ENCODE data around the gene AUTS2. TPM values are rescaled to one million over a fixed set of nuclear protein-coding genes. Genes with fewer than 3 reads are reported as not detected.

The AUTS2 gene
- total RNA-seq, 4 donors from 2014 or later = 14.9 to 27.2 (median 17.5) TPM

GRCh38 chr7:69992938-69993337, 394.7 kb downstream of the AUTS2 start:
- intact Hi-C loops (cut with DNase I) = no loop called here
- Histone ChIP-seq H3K4me1 (peaks cover 9 to 11% of the 10 kb centered on the region in 2 donors), H3K9me3 (no peaks in the 10 kb centered on the region), H3K4me3 (replicated peaks in 1 of 3) (no peak overlapping the region), H3K36me3 (no peaks in the 10 kb centered on the region), H3K27me3 (no peaks in the 10 kb centered on the region), H3K27ac (no peak overlapping the region)
- WGBS, 2 donors = 88 to 92% methylated on average over 4 of the region's 4 CpGs
- no peak for DNase-seq
- TF ChIP-seq POLR2A (IDR thresholded peaks at IDR 0.05) = no peak
- TF ChIP-seq CTCF (IDR thresholded peaks at IDR 0.05) = no peak

- H3K27ac ChIP-seq = no peak overlapping the region
- DNase-seq = no peak
- no peaks in the 10 kb centered on the region for H3K9me3 ChIP-seq
- H3K4me1 ChIP-seq = peaks cover 9 to 11% of the 10 kb centered on the region in 2 donors
- H3K4me3 ChIP-seq (replicated peaks in 1 of 3) = no peak overlapping the region
- WGBS, 2 donors = 97% methylated on average over 1 of the region's 1 CpG
- intact Hi-C loops (cut with DNase I) = no loop called here
- TF ChIP-seq CTCF (IDR thresholded peaks at IDR 0.05) (no peak), POLR2A (IDR thresholded peaks at IDR 0.05) (no peak)
- no peaks in the 10 kb centered on the region for H3K36me3 ChIP-seq
- H3K27me3 ChIP-seq = no peaks in the 10 kb centered on the region
Measured at GRCh38 chr7:69994218-69994617, 395.9 kb downstream of the AUTS2 start.

GRCh38 chr7:69994886-69995542, 396.7 kb downstream of the AUTS2 start:
- Histone ChIP-seq H3K27ac (no peak overlapping the region), H3K36me3 (no peaks in the 10 kb centered on the region), H3K4me1 (peaks cover 9 to 11% of the 10 kb centered on the region in 2 donors), H3K27me3 (no peaks in the 10 kb centered on the region), H3K4me3 (replicated peaks in 1 of 3) (no peak overlapping the region), H3K9me3 (no peaks in the 10 kb centered on the region)
- intact Hi-C loops (cut with DNase I) = no loop called here
- peak in 1 of 2 donors; percentile 35 for DNase-seq
- TF ChIP-seq POLR2A (IDR thresholded peaks at IDR 0.05) = no peak
- no peak for TF ChIP-seq CTCF (IDR thresholded peaks at IDR 0.05)
- WGBS, 2 donors = 71 to 76% methylated on average over 7 of the region's 7 CpGs

- 81 to 87% methylated on average over 2 of the region's 2 CpGs for WGBS, 2 donors
- TF ChIP-seq POLR2A (IDR thresholded peaks at IDR 0.05) (no peak), CTCF (IDR thresholded peaks at IDR 0.05) (no peak)
- intact Hi-C loops (cut with DNase I) = no loop called here
- DNase-seq = no peak
- Histone ChIP-seq H3K36me3 (no peaks in the 10 kb centered on the region), H3K27me3 (no peaks in the 10 kb centered on the region), H3K4me3 (replicated peaks in 1 of 3) (no peak overlapping the region), H3K9me3 (no peaks in the 10 kb centered on the region), H3K27ac (no peak overlapping the region), H3K4me1 (peaks cover 9 to 11% of the 10 kb centered on the region in 2 donors)
Measured at GRCh38 chr7:69996121-69996520, 397.8 kb downstream of the AUTS2 start.

GRCh38 chr7:70000737-70001348, 402.6 kb downstream of the AUTS2 start:
- intact Hi-C loops (cut with DNase I) = no loop called here
- DNase-seq = peak in 1 of 2 donors; percentile 8
- WGBS, 2 donors = 89 to 93% methylated on average over 5 of the region's 5 CpGs

More at GRCh38 chr7:70000737-70001348, 402.6 kb downstream of the AUTS2 start:
- Histone ChIP-seq H3K27ac (no peak overlapping the region), H3K27me3 (no peaks in the 10 kb centered on the region), H3K9me3 (no peaks in the 10 kb centered on the region), H3K4me1 (no peaks in the 10 kb centered on the region), H3K4me3 (replicated peaks in 1 of 3) (no peak overlapping the region), H3K36me3 (no peaks in the 10 kb centered on the region)
- TF ChIP-seq CTCF (IDR thresholded peaks at IDR 0.05) = no peak

All from thyroid gland (tissue), 4 donors.